Neuron (in vitro differentiated cells): ENCODE measurements around the gene LPCAT3.
A peak's percentile ranks its signal among the peaks of the same experiment; 100 is the strongest.

Source experiments
- H2AFZ ChIP-seq: one replicate; pipeline ENCODE4 v1.6.1; 2013; ENCODE audit warnings: low read depth, mild to moderate bottlenecking, inconsistent platforms, low read length, moderate library complexity
- H3K27me3 ChIP-seq: one replicate; pipeline ENCODE4 v1.6.1; 2013; ENCODE audit warnings: low read length; ENCODE audit not compliant: insufficient read depth
- H3K36me3 ChIP-seq: one replicate; pipeline ENCODE4 v1.6.1; 2013; ENCODE audit warnings: low read length; ENCODE audit not compliant: insufficient read depth
- H3K4me1 ChIP-seq: one replicate; pipeline ENCODE4 v1.6.1; 2013; ENCODE audit warnings: low read length; ENCODE audit not compliant: insufficient read depth
- H3K4me3 ChIP-seq: 2 replicates; pipeline ENCODE4 v1.5.1; 2013; ENCODE audit warnings: mild to moderate bottlenecking, low read length, moderate library complexity
- H3K9me3 ChIP-seq: one replicate; pipeline ENCODE4 v1.6.1; 2013; ENCODE audit warnings: low read length

The LPCAT3 gene

GRCh38 chr12:6963791-6964413 is 54.4 kb downstream of the LPCAT3 start:
- no peaks in the 10 kb centered on the region for H3K27me3 ChIP-seq
- peaks cover 4% of the 10 kb centered on the region for H3K4me1 ChIP-seq
- H3K4me3 ChIP-seq, result no peak overlapping the region
- H3K36me3 ChIP-seq, result peaks cover 41% of the 10 kb centered on the region
- no peaks in the 10 kb centered on the region for H3K9me3 ChIP-seq
- H2AFZ ChIP-seq, result no peak overlapping the region

GRCh38 chr12:6963016-6963731 is 55.1 kb downstream of the LPCAT3 start:
- no peaks in the 10 kb centered on the region for H3K4me1 ChIP-seq
- H2AFZ ChIP-seq, result no peak overlapping the region
- H3K4me3 ChIP-seq, result no peak overlapping the region
- no peaks in the 10 kb centered on the region for H3K27me3 ChIP-seq
- H3K36me3 ChIP-seq, result peaks cover 33% of the 10 kb centered on the region
- no peaks in the 10 kb centered on the region for H3K9me3 ChIP-seq

GRCh38 chr12:6962285-6963015 is 55.8 kb downstream of the LPCAT3 start:
- Histone ChIP-seq H2AFZ (peak overlapping the region; percentile 55), H3K4me1 (no peaks in the 10 kb centered on the region), H3K9me3 (no peaks in the 10 kb centered on the region), H3K36me3 (peaks cover 26% of the 10 kb centered on the region), H3K4me3 (no peak overlapping the region), H3K27me3 (no peaks in the 10 kb centered on the region)

- no peaks in the 10 kb centered on the region for H3K27me3 ChIP-seq
- H3K4me3 ChIP-seq, result no peak overlapping the region
- no peaks in the 10 kb centered on the region for H3K4me1 ChIP-seq
- no peaks in the 10 kb centered on the region for H3K9me3 ChIP-seq
- peaks cover 20% of the 10 kb centered on the region for H3K36me3 ChIP-seq
- H2AFZ ChIP-seq, result peak overlapping the region; percentile 55
Measured at GRCh38 chr12:6961695-6962284, 56.5 kb downstream of the LPCAT3 start.

- H3K4me1 ChIP-seq, result no peaks in the 10 kb centered on the region
- H3K9me3 ChIP-seq, result no peaks in the 10 kb centered on the region
- no peak overlapping the region for H2AFZ ChIP-seq
- H3K4me3 ChIP-seq, result no peak overlapping the region
- H3K36me3 ChIP-seq, result peaks cover 16% of the 10 kb centered on the region
- H3K27me3 ChIP-seq, result no peaks in the 10 kb centered on the region
Measured at GRCh38 chr12:6961278-6961694, 57.0 kb downstream of the LPCAT3 start.

GRCh38 chr12:6960593-6961277 is 57.5 kb downstream of the LPCAT3 start:
- H3K9me3 ChIP-seq, result no peaks in the 10 kb centered on the region
- H2AFZ ChIP-seq, result no peak overlapping the region
- no peaks in the 10 kb centered on the region for H3K27me3 ChIP-seq
- no peaks in the 10 kb centered on the region for H3K4me1 ChIP-seq
- no peak overlapping the region for H3K4me3 ChIP-seq
- peaks cover 11% of the 10 kb centered on the region for H3K36me3 ChIP-seq

- H3K4me1 ChIP-seq, result no peaks in the 10 kb centered on the region
- H3K36me3 ChIP-seq, result peaks cover 4% of the 10 kb centered on the region
- H3K4me3 ChIP-seq, result no peak overlapping the region
- no peaks in the 10 kb centered on the region for H3K27me3 ChIP-seq
- H3K9me3 ChIP-seq, result no peaks in the 10 kb centered on the region
- H2AFZ ChIP-seq, result no peak overlapping the region
Measured at GRCh38 chr12:6959805-6960592, 58.3 kb downstream of the LPCAT3 start.

GRCh38 chr12:6959058-6959804 is 59.0 kb downstream of the LPCAT3 start:
- H2AFZ ChIP-seq, result no peak overlapping the region
- no peaks in the 10 kb centered on the region for H3K36me3 ChIP-seq
- H3K4me1 ChIP-seq, result no peaks in the 10 kb centered on the region
- H3K27me3 ChIP-seq, result no peaks in the 10 kb centered on the region
- no peak overlapping the region for H3K4me3 ChIP-seq
- no peaks in the 10 kb centered on the region for H3K9me3 ChIP-seq

- H3K27me3 ChIP-seq, result no peaks in the 10 kb centered on the region
- no peaks in the 10 kb centered on the region for H3K9me3 ChIP-seq
- no peak overlapping the region for H3K4me3 ChIP-seq
- no peaks in the 10 kb centered on the region for H3K4me1 ChIP-seq
- H2AFZ ChIP-seq, result no peak overlapping the region
- H3K36me3 ChIP-seq, result no peaks in the 10 kb centered on the region
Measured at GRCh38 chr12:6958609-6959057, 59.6 kb downstream of the LPCAT3 start.

GRCh38 chr12:6957741-6958608 is 60.3 kb downstream of the LPCAT3 start:
- H3K9me3 ChIP-seq, result no peaks in the 10 kb centered on the region
- H3K4me1 ChIP-seq, result peaks cover 3% of the 10 kb centered on the region
- no peak overlapping the region for H2AFZ ChIP-seq
- H3K27me3 ChIP-seq, result no peaks in the 10 kb centered on the region
- no peaks in the 10 kb centered on the region for H3K36me3 ChIP-seq
- H3K4me3 ChIP-seq, result no peak overlapping the region

GRCh38 chr12:6957151-6957701 is 61.0 kb downstream of the LPCAT3 start:
- Histone ChIP-seq H2AFZ (no peak overlapping the region), H3K4me3 (no peak overlapping the region), H3K4me1 (peaks cover 3% of the 10 kb centered on the region), H3K9me3 (no peaks in the 10 kb centered on the region), H3K27me3 (no peaks in the 10 kb centered on the region), H3K36me3 (no peaks in the 10 kb centered on the region)
